ENCODE data around the gene EPC1.
"Not testable (repeated sequence)": the region's sequence is repeated elsewhere in the genome, so short reads cannot be mapped to it uniquely, and the experiment has no call there.

EPC1 gene

DNA sequence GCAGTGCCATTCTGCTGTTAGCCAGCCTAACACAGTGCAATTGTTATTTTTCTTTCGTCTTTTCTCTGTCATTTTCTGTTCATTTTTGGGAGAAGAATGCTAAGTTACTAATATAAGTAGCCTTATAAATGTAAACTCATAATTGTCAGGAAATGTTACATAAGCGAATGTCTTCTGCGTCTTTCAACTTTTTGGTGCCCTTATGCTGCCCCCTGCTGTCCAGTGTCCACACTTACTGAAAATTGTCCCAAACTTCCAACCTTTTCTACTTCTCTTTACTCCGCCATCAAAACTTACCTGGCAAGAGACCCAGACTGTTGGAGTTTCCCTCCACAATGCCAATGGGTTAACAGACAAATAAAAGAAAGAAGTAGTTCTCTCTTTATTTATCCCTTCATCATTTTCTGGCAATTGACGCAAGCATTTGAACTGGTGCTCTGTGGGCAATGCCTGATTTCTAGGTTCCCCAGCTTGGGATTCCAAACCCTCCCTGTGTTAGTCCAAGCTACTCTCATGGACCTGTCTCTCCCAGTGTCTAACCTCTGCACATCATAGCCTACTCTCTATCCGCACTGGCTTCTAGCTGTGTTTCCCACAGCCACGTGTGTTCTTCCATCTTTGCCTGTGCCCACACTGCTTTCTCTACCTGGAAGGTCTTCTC is 21.0 kb upstream of the EPC1 start:
- peak; percentile 78 to 85 for DNase-seq

DNA sequence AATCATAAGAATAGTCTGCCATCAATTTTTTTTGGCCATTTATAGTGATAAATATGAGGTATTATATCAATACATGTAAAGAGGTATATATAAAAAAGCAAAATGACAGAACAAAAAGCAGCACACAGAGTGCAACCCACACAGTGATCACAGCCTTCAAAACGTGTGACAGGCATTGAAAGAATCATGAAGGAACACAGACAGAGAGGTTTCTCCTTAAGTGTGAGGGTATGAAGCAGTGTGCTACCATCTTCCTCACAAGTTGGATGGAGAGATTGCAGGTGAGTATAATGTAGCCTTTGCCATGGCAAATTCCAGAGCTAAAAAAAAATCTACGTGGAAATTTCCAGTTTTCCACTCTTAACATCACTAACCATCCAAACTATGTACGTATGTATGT is 19.6 kb upstream of the EPC1 start:
- DNase-seq: no peak

GRCh38 chr10:32366111-32366510 is 19.2 kb upstream of the EPC1 start:
- no peak for DNase-seq

- not testable (repeated sequence) for DNase-seq
Measured at GRCh38 chr10:32365404-32365803, 18.4 kb upstream of the EPC1 start.

GRCh38 chr10:32362571-32362970 is 15.6 kb upstream of the EPC1 start:
- no peak for DNase-seq

- DNase-seq: no peak
Measured at GRCh38 chr10:32360884-32361283, 13.9 kb upstream of the EPC1 start.

DNA sequence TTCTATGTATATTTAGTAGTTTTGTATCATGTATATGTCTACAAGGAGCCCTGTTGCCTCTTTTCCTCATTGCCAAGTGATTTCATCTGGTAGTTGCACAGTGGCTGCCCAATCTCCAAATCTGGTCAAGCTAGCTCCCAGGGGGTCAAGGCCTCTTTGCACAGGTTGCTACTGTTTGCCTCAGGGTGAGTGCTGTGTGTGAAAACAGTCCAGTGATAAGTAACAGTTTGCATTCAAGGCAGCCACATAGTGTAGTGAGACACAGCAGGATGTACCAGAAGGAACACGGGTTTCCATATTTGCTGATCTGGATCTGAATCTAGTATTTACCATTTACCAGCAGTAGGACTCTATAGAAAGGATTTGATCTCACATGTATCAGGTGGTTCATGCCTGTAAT is 13.3 kb upstream of the EPC1 start:
- no peak for DNase-seq

DNA sequence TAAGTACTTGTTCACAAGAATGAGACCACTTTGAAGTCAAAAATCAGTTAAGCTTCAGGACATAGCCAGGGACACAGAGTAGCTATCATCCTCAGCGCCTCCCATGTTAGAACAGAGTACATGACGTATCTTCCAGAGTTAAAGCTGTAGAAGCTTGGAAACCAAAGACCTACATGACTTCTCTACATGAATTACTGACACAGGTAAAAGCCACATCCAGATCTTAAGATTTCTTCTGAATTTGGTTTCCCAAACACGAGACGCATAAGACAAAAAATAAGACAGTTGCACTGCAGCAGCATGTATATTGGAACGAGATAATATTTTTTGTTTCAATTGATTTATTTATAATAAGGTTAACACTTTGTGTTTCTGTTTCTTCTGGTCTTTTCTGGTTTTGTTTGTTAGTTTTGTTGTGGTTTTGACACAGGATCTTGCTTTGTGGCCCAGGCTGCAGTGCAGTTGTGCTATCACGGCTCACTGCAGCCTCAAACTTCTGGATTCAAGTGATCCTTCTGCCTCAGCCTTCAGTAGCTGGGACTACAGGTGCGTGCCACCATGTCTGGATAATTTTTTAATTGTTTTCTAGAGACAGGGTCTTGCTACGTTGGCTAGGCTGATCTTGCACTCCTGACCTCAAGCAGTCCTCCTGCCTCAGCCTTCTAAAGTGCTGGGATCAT is 10.2 kb upstream of the EPC1 start:
- no peak for DNase-seq

DNA sequence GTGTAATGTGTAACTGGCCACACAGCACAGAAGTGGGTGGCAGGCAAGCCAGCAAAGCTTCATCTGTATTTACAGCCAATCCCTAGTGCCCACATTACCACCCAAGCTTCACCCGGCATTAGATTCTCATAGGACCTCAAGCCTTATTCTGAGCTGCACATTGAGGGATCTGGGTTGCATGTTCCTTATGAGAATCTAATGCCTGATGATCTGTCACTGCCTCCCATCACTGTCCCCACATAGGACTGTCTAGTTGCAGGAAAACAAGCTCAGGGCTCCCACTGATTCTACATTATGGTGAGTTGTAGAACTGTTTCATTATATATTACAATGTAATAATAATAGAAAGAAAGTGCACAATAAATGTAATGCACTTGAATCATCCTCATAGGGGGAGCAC is 7.7 kb upstream of the EPC1 start:
- not testable (repeated sequence) for DNase-seq

GRCh38 chr10:32350811-32351350 is 3.9 kb upstream of the EPC1 start:
- DNase-seq: no peak

- no peak for DNase-seq
Measured at GRCh38 chr10:32349968-32350738, 3.2 kb upstream of the EPC1 start.

- DNase-seq: no peak
Measured at GRCh38 chr10:32349199-32349585, 2.2 kb upstream of the EPC1 start.

GRCh38 chr10:32348297-32349198 is 1.6 kb upstream of the EPC1 start:
- no peak for DNase-seq

- DNase-seq: no peak
Measured at GRCh38 chr10:32347363-32348022, 535 bp upstream of the EPC1 start.

- DNase-seq: peak; percentile 93 to 97
Measured at GRCh38 chr10:32346134-32346550, 816 bp downstream of the EPC1 start.

GRCh38 chr10:32341596-32341995 is 5.4 kb downstream of the EPC1 start:
- DNase-seq: no peak

DNA sequence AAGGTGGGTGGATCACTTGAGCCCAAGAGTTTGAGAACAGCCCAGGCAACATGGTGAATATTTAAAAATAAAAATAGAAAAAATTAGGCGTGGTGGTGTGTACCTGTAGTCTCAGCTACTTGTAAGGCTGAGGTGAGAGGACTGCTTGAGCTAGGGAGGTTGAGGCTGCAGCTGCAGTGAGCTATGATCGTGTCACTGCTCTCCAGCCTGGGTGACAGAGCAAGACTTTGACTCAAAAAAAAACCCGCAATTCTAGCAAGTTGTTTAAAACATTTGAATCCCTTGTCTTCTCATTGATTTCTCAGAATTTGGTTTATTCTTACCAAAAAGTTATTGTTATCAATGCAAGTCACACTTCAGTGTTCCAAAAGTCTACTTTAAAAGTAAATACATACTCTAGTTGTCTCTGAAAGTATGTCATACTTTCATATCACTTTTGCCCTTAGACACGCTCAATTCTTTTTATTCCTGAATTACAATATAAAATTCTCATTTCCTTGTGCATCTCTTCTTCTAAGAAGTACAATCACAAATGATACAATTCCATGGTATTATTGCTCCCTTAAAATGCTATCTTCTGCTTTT is 6.3 kb downstream of the EPC1 start:
- no peak for DNase-seq

DNA sequence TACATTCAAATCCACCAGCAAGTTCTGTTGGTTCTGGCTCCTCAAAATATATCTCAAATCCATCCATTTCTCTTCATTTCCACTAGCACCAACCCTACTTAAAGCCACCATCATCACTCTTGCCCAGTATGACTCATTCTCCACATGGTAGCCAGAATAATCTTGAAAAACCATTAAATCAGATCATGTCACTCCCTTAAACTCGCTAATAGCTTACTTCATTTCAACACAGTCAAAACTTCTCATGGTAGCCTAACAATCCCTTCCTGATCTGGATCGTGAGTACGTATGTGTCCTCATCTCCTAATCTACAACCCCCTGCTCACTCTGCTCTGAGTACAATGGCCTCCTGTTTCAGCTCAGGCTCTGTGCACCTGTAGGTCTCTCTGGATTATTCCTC is 8.7 kb downstream of the EPC1 start:
- no peak for DNase-seq

- DNase-seq: no peak
Measured at GRCh38 chr10:32337350-32337749, 9.6 kb downstream of the EPC1 start.

DNA sequence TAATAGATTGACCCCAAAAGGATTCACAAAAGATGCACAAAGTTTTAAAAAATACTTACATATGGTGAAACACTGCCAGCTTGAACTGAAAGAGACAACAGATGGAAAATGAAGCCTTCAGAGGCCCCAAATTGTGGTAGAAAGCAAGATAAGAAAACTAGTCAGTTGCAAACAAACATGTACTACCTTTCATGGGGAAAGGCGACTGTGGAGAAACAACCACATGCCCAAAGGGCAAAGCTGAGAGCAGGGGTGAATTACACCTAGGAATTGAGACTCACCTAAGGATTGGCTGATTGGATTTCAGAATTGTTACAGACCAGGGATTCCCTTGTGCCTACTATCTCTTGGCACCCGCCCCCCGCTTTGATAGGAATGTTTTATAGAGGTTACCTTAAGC is 13.1 kb downstream of the EPC1 start:
- DNase-seq: no peak

- DNase-seq: peak; percentile 73 to 78
Measured at GRCh38 chr10:32332299-32332750, 14.6 kb downstream of the EPC1 start.

DNA sequence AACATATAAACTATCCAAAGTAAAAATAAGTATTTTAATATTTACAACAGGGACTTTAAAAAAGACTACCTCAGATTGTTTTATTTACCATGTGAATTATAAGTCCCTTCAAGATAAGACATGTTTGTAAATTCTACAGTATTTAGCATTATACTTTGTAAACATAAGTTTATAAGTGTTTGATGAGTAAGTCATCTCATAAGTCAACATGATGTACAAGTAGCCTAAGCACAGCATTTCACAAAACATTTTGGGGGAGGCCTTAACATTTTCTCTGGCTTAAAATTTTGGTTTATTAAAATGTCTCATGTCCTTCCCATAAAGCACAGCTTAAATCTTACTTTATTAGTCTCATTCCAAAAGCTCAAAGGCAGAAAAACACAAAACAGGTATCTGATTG is 15.4 kb downstream of the EPC1 start:
- DNase-seq: no peak
